Motor neuron (in vitro differentiated cells): Measurements from ENCODE around the gene SETD6. TPM values are rescaled to one million over a fixed set of nuclear protein-coding genes. Genes with fewer than 3 reads are reported as not detected.
"Not testable (repeated sequence)": the region's sequence is repeated elsewhere in the genome, so short reads cannot be mapped to it uniquely, and the experiment has no call there.

Experiments
- ATAC-seq, 8 experiments: fragments of 200-7000 bp; cut with Tn5 transposase; replicated peaks in 6 of 8; 2 replicates each; pipeline ENCODE4 v1.8.0; 2021; ENCODE audit warnings: mild to moderate bottlenecking in 8 of 8, moderate library complexity in 8 of 8
- H3K27ac ChIP-seq, 2 donors: fragments of 250-450 bp; sonication (Bioruptor Pico); 2 replicates each; pipeline ENCODE4 v1.9.0; 2021; ENCODE audit warnings: antibody characterized with exemption in 2 of 2, mild to moderate bottlenecking in 2 of 2, moderate library complexity in 1 of 2
- H3K4me1 ChIP-seq, 2 donors: fragments of 250-450 bp; sonication (Bioruptor Pico); replicated peaks in 1 of 2; 2 replicates each; pipeline ENCODE4 v1.6.1; 2021; ENCODE audit warnings: antibody characterized with exemption in 2 of 2, mild to moderate bottlenecking in 2 of 2, moderate library complexity in 1 of 2
- H3K4me3 ChIP-seq, 5 donors: fragments of 250-450 bp; sonication (Bioruptor Pico); 2 replicates each; pipeline ENCODE4 v1.9.0; 2021; ENCODE audit warnings: antibody characterized with exemption in 5 of 5, mild to moderate bottlenecking in 5 of 5, moderate library complexity in 4 of 5
- WGBS, 10 experiments: fragments of 450-650 bp; shearing (Covaris generic); methylation state at CpG; one replicate each; pipeline ENCODE4 v1.0.0; 2022; 5-methylcytosine and 5-hydroxymethylcytosine counted together
- in situ Hi-C, 9 experiments: fragments of 400-800 bp; cut with MboI; loops; one replicate each; pipeline ENCODE4 v1.15.0; 2021; ENCODE audit warnings: low sequenced_read_pairs in 9 of 9, low pct_unique_long_range_greater_than_20kb in 2 of 9; ENCODE audit not compliant: unreplicated experiment in 9 of 9
- total RNA-seq, 8 experiments: library from RNA; unstranded; fragments of 300-600 nt; gene quantifications; 2 replicates each; pipeline versions ENCODE4 v1.2.3 to v1.2.4, GENCODE V29; 2022

Gene SETD6
- total RNA-seq, 8 experiments from 2014 or later = 8.6 to 36.3 (median 16.4) TPM

DNA sequence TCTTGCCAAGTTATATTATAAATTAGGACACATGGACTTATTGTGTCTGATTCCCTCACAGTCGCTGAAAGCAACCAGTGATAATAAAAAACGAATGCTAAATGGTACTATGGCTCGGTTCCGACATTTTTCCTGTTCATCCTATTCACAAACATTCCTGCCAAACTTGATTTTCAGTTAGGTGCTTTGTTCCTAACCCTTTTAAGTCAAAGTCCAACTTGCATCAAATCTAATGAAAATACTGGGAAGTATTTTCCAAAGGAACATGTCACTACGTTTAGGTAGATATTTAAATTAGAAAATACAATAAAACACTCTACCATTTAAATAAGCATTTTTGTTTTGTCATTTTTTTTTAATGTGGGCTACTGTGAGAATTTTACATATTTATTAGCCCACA is 21.0 kb downstream of the SETD6 start:
- H3K27ac ChIP-seq = no peak overlapping the region
- WGBS, 10 experiments = 80 to 100% (median 92%) methylated on average over 1 to 5 of the region's 5 CpGs
- in situ Hi-C loops = loop anchor here in 1 of 9 experiments (10.0 kb wide), 1 partner anchor 49 kb away; no protein-coding TSS in a partner anchor

GRCh38 chr16:58537124-58537906 is 22.0 kb downstream of the SETD6 start:
- Histone ChIP-seq H3K4me3 (no peak overlapping the region), H3K4me1 (no peaks in the 10 kb centered on the region), H3K27ac (no peak overlapping the region)
- in situ Hi-C loops = loop anchor here in 1 of 9 experiments (10.0 kb wide), 1 partner anchor 47 kb away; no protein-coding TSS in a partner anchor
- ATAC-seq = no peak
- 75 to 100% (median 87%) methylated on average over 2 to 10 of the region's 10 CpGs for WGBS, 10 experiments

More for the DNA sequence above, 21.0 kb downstream of the SETD6 start:
- ATAC-seq = no peak
- H3K4me1 ChIP-seq = no peaks in the 10 kb centered on the region
- H3K4me3 ChIP-seq = no peak overlapping the region

GRCh38 chr16:58541711-58542110 is 26.4 kb downstream of the SETD6 start:
- WGBS, 10 experiments = 83 to 100% (median 100%) methylated on average over 1 to 2 of the region's 2 CpGs; no CpG with 5 or more reads in 4 of the 10 experiments
- in situ Hi-C loops = no loop called here
- Histone ChIP-seq H3K27ac (no peak overlapping the region), H3K4me3 (no peak overlapping the region), H3K4me1 (no peaks in the 10 kb centered on the region)
- ATAC-seq = no peak

GRCh38 chr16:58542291-58542690 is 27.0 kb downstream of the SETD6 start:
- no peak for ATAC-seq
- no peak overlapping the region for H3K27ac ChIP-seq
- no peaks in the 10 kb centered on the region for H3K4me1 ChIP-seq
- no peak overlapping the region for H3K4me3 ChIP-seq
- WGBS, 10 experiments = 0 to 100% (median 71%) methylated on average over 1 of the region's 1 CpG; no CpG with 5 or more reads in 4 of the 10 experiments
- in situ Hi-C loops = no loop called here

DNA sequence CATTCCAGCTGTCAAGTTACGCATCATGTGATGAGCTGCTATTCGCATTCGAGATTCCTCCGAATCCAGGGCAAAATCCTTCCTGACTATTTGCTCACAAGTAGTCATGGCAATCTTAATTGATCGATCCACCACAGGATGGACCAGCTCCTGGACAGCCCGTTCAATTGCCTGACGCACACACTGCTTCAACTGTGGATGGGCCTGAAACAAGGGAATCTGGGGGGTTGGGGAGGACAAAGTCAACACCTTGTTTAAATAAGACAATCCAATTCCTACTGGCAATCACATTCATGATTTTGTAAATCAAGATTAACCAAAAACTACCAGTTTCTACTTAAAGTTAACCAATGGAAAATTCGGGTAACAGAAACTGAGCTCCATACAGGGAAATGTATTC is 28.4 kb downstream of the SETD6 start:
- no peak overlapping the region for H3K27ac ChIP-seq
- WGBS, 10 experiments = 83 to 100% (median 100%) methylated on average over 1 to 8 of the region's 8 CpGs
- no peaks in the 10 kb centered on the region for H3K4me1 ChIP-seq
- in situ Hi-C loops = no loop called here
- no peak overlapping the region for H3K4me3 ChIP-seq
- ATAC-seq = no peak

GRCh38 chr16:58548378-58548777 is 33.1 kb downstream of the SETD6 start:
- peak in 1 of 8 experiments; percentile 22 for ATAC-seq
- 60 to 100% (median 89%) methylated on average over 1 to 2 of the region's 2 CpGs for WGBS, 10 experiments
- H3K27ac ChIP-seq = no peak overlapping the region

GRCh38 chr16:58551496-58551895 is 36.2 kb downstream of the SETD6 start:
- 58 to 100% (median 92%) methylated on average over 2 to 3 of the region's 3 CpGs; no CpG with 5 or more reads in 3 of the 10 experiments for WGBS, 10 experiments
- H3K4me3 ChIP-seq = no peak overlapping the region
- ATAC-seq = peak in 1 of 8 experiments; percentile 88
- H3K4me1 ChIP-seq = no peaks in the 10 kb centered on the region
- in situ Hi-C loops = no loop called here
- no peak overlapping the region for H3K27ac ChIP-seq

More at GRCh38 chr16:58548378-58548777, 33.1 kb downstream of the SETD6 start:
- Histone ChIP-seq H3K4me3 (no peak overlapping the region), H3K4me1 (no peaks in the 10 kb centered on the region)
- in situ Hi-C loops = no loop called here

DNA sequence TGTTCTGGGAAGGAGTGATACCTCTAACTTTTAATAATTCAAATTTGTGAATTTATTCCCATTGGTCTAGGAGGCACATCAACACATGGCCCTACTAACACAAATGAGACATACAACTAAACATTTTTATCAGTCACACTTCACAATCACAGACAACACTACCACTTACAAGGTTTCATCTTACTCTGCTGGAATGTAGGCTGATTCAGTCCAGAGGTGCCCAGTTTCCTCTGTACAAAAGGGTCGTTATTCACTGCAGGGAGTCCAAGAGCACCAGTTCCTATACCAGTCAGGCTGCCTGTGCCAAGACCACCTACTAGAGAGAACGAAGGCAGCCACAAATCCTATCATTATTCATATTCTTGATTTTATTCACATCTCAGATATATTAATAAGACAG is 41.4 kb downstream of the SETD6 start:
- no peak overlapping the region for H3K27ac ChIP-seq
- 40 to 92% (median 83%) methylated on average over 1 to 2 of the region's 2 CpGs; no CpG with 5 or more reads in 1 of the 10 experiments for WGBS, 10 experiments
- no peaks in the 10 kb centered on the region for H3K4me1 ChIP-seq
- no peak for ATAC-seq
- no peak overlapping the region for H3K4me3 ChIP-seq
- in situ Hi-C loops = no loop called here

DNA sequence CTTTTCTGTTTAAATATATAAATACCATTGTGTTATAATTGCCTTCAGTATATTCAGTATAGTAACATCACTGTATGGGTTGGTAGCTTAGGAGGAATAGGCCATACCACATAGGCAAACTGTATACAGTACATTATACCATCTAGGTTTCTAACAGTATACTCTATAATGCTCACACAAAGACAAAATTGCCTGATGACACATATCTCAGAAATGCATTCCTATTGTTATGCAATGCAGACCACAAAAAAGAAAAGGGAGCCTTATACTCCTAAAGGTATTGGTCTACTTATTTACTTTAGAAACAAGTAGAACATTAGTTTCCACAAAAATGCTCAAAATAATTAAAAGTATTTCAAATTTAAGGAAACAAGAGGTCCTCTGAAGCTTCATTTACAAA is 47.9 kb downstream of the SETD6 start:
- H3K4me3 ChIP-seq = no peak overlapping the region
- H3K27ac ChIP-seq = no peak overlapping the region
- in situ Hi-C loops = no loop called here
- no peaks in the 10 kb centered on the region for H3K4me1 ChIP-seq
- peak in 1 of 8 experiments; percentile 30 for ATAC-seq

DNA sequence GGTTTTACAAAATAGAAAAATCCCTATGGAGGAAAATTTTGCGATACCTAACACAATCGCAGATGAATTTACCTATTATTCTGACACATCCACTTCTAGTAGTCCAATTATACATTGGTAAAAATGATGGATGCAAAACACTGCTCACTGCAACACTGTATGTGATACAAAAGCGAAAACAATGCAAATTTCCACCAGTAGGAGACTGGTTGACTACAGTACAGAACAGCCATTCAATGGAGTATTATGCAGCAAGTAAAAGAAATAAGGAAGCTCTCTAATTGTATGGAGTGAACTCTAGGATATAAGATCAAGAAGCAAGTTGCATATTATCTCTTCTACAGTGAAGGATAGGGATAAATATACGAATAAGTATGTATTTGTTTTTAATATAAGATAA is 48.5 kb downstream of the SETD6 start:
- in situ Hi-C loops = no loop called here
- no peak for ATAC-seq
- Histone ChIP-seq H3K4me1 (no peaks in the 10 kb centered on the region), H3K27ac (no peak overlapping the region), H3K4me3 (no peak overlapping the region)
- WGBS, 10 experiments = 80 to 100% (median 95%) methylated on average over 2 to 4 of the region's 4 CpGs

DNA sequence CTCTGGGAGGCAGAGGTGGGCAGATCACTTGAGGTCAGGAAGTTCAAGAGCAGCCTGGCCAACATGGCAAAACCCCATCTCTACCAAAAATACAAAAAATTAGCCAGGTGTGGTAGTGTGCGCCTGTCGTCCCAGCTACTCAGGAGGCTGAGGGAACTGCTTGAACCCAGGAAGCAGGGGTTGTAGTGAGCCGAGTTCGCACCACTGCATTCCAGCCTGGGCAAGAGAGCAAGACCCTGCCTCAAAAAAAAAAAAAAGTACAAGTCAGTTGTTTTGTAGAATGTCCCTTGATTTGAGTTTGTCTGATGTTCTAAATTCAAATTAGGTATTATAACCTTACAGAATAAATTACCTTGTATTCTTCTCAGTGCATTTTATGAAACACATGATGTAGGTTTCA is 50.4 kb downstream of the SETD6 start:
- in situ Hi-C loops, H3K4me3 ChIP-seq, H3K27ac ChIP-seq, ATAC-seq, H3K4me1 ChIP-seq: not testable (repeated sequence)
- 96 to 100% (median 100%) methylated on average over 1 to 4 of the region's 4 CpGs; no CpG with 5 or more reads in 4 of the 10 experiments for WGBS, 10 experiments
